Esophagus muscularis mucosa (tissue), 4 donors: ENCODE measurements around the gene KLHL5. TPM values are rescaled to one million over a fixed set of nuclear protein-coding genes. Genes with fewer than 3 reads are reported as not detected.

Source experiments
- DNase-seq: peaks from one replicate; pipeline ENCODE4 v3.0.0-alpha.2; 2017; ENCODE audit errors: extremely low spot score
- H3K27ac ChIP-seq, 4 donors: fragments of 200-600 bp; sonication (generic); replicated peaks in 1 of 4; 1 replicate in 3 of 4; 2 replicates in 1 of 4; pipeline ENCODE4 v1.5.1; 2016 to 2019; ENCODE audit warnings: mild to moderate bottlenecking in 1 of 4
- H3K27me3 ChIP-seq, 4 donors: fragments of 200-600 bp; sonication (generic); one replicate each; pipeline versions ENCODE4 v1.5.1 to v1.6.0; 2016 to 2019
- H3K36me3 ChIP-seq, 4 donors: fragments of 200-600 bp; sonication (generic); one replicate each; pipeline ENCODE4 v1.5.1; 2016 to 2019
- H3K4me1 ChIP-seq, 4 donors: fragments of 200-600 bp; sonication (generic); one replicate each; pipeline ENCODE4 v1.5.1; 2016 to 2019
- H3K4me3 ChIP-seq, 4 donors: fragments of 200-600 bp; sonication (generic); 1 replicate in 2 of 4; 2 replicates in 2 of 4; pipeline ENCODE4 v1.5.1; 2016 to 2019; ENCODE audit warnings: mild to moderate bottlenecking in 4 of 4, moderate library complexity in 1 of 4
- H3K9me3 ChIP-seq, 4 donors: fragments of 200-600 bp; sonication (generic); 1 replicate in 3 of 4; 2 replicates in 1 of 4; pipeline ENCODE4 v1.5.1; 2016 to 2019
- EP300 ChIP-seq: sonication (generic); formaldehyde crosslinking; IDR thresholded peaks from one replicate; pipeline ENCODE4 v1.6.1; 2017; ENCODE audit warnings: antibody characterized with exemption
- POLR2A ChIP-seq: fragments of 450-650 bp; IDR thresholded peaks from one replicate; pipeline ENCODE4 v1.6.1; 2017; ENCODE audit warnings: antibody characterized with exemption, moderate library complexity, mild to moderate bottlenecking, low read depth
- POLR2AphosphoS5 ChIP-seq, 2 donors: sonication (generic); formaldehyde crosslinking; IDR thresholded peaks; one replicate each; pipeline ENCODE4 v1.6.1; 2017; ENCODE audit warnings: antibody characterized with exemption in 2 of 2
- WGBS: methylation state at CpG from one replicate; pipeline ENCODE4 v1.1.5; 2018; 5-methylcytosine and 5-hydroxymethylcytosine counted together
- intact Hi-C: fragments of 100-400 bp; cut with DNase I; formaldehyde crosslinking; loops from one replicate; pipeline ENCODE4 v1.15.1; 2023
- total RNA-seq, 4 donors: library from RNA; depleted of rRNA; stranded (reverse); fragments of >200 nt; gene quantifications; one replicate each; pipeline versions ENCODE4 v1.1.0 to v1.2.1, GENCODE V29; 2016
- TF ChIP-seq, protein P1 (sequence below), 3 experiments: fragments of 200-600 bp in 2 of 3; fragments of 450-650 bp in 1 of 3; sonication (generic) in 2 of 3; IDR thresholded peaks; one replicate each; pipeline ENCODE4 v1.5.1; 2017 to 2019; ENCODE audit warnings: antibody characterized with exemption in 3 of 3, mild to moderate bottlenecking in 2 of 3, moderate library complexity in 1 of 3

Gene KLHL5
- total RNA-seq, 4 donors from 2014 or later = 92.7 to 187 (median 111) TPM

DNA sequence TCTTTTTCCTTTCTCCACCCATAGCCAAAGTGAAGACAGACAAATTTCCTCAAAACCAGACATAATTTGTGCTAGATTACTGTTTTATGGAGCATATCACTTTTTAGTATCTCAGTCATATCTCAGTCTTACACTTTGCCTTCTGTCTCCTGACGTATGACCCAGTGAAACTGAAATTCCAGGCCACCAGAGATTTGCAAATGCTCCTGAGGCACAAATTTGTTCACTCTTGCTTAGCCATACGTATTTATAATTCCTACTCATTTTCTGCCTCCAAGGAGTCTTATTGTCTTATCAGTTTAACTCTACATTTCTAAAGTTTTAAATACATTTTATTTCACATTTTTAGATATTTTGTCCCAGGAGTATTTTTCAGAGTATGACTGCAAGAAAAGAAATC, 39.8 kb upstream of the KLHL5 start:
- no peak for DNase-seq

DNA sequence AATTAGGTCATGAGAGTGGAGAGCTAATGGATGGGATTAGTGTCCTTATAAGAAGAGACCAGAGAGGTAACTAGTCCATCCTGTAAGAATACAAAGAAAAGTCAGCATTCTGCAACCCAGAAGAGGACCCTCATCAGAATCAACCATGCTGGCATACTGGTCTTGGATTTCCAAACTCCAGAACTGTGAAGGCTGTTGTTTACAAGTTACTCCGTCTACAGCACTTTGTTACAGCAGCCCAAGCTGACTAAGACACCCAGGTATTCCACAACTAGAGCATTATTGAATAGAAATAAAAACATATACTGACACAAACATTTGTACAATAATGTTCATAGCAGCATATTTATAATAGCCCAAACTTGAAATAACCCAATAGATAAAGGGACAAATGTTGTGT, 39.0 kb upstream of the KLHL5 start:
- WGBS = 83% methylated on average over 1 of the region's 1 CpG
- intact Hi-C loops = no loop called here
- TF ChIP-seq, protein P1, sequence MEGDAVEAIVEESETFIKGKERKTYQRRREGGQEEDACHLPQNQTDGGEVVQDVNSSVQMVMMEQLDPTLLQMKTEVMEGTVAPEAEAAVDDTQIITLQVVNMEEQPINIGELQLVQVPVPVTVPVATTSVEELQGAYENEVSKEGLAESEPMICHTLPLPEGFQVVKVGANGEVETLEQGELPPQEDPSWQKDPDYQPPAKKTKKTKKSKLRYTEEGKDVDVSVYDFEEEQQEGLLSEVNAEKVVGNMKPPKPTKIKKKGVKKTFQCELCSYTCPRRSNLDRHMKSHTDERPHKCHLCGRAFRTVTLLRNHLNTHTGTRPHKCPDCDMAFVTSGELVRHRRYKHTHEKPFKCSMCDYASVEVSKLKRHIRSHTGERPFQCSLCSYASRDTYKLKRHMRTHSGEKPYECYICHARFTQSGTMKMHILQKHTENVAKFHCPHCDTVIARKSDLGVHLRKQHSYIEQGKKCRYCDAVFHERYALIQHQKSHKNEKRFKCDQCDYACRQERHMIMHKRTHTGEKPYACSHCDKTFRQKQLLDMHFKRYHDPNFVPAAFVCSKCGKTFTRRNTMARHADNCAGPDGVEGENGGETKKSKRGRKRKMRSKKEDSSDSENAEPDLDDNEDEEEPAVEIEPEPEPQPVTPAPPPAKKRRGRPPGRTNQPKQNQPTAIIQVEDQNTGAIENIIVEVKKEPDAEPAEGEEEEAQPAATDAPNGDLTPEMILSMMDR (IDR thresholded peaks at IDR 0.05) = no peak
- TF ChIP-seq POLR2A = no peak
- TF ChIP-seq EP300 = no peak
- TF ChIP-seq POLR2AphosphoS5 (IDR thresholded peaks at IDR 0.05) = no peak
- Histone ChIP-seq H3K27ac (no peak overlapping the region), H3K4me3 (no peak overlapping the region), H3K27me3 (no peaks in the 10 kb centered on the region), H3K36me3 (no peaks in the 10 kb centered on the region), H3K9me3 (no peaks in the 10 kb centered on the region), H3K4me1 (no peaks in the 10 kb centered on the region)
- no peak for DNase-seq

More for the DNA sequence above, 39.8 kb upstream of the KLHL5 start:
- WGBS = 94% methylated on average over 2 of the region's 2 CpGs
- Histone ChIP-seq H3K9me3 (no peaks in the 10 kb centered on the region), H3K36me3 (no peaks in the 10 kb centered on the region), H3K4me3 (no peak overlapping the region), H3K4me1 (no peaks in the 10 kb centered on the region), H3K27ac (no peak overlapping the region), H3K27me3 (no peaks in the 10 kb centered on the region)
- intact Hi-C loops = no loop called here
- no peak for TF ChIP-seq POLR2AphosphoS5 (IDR thresholded peaks at IDR 0.05)
- TF ChIP-seq POLR2A = no peak
- no peak for TF ChIP-seq EP300
- TF ChIP-seq, protein P1 (IDR thresholded peaks at IDR 0.05) = no peak

DNA sequence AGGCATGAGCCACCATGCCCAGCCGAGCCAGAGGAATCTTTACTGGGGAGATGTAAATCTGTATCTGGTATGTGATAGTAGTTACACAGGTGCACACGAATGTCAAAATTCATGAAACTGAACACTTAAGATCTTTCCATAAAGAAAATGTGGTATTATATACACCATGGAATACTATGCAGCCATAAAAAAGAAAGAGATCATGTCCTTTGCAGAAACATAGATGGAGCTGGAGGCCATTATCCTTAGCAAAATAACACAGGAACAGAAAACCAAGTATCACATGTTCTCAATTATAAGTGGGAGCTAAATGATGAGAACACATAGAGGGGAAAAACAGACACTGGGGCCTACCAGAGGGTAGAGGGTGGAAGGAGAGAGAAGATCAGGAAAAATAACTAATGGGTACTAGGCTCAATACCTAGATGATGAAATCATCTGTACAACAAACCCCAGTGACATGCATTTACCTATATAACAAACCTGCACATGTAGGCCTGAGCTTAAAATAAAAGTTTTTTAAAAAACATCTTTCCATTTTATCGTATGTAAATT, 37.6 kb upstream of the KLHL5 start:
- 93% methylated on average over 3 of the region's 3 CpGs for WGBS

DNA sequence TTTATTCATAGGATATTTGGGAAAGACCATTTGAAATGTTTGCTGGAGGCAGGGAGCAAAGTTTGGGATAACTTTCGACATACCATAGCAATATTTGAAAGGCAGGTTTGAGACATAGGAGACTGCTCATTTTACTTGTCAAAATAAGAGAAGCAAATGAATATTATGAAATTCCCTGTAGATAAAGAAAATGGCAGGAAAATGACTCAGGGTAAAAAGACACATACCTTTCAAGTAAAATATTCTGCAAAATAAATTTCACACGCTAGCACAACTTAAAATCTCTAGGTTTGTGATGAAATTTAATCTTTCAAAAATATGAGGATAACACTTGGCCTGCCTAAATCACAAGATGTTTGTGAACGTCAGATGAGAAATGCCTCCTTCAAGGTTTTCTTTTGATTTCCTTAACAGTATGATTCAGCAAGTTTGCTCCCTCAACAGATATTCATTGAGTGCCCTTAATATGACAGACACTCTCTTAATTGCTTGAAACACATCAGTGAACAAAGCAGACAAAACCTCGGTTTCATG, 36.4 kb upstream of the KLHL5 start:
- 85% methylated on average over 4 of the region's 4 CpGs for WGBS
- Histone ChIP-seq H3K9me3 (no peaks in the 10 kb centered on the region), H3K4me3 (no peak overlapping the region), H3K36me3 (no peaks in the 10 kb centered on the region), H3K4me1 (no peaks in the 10 kb centered on the region), H3K27me3 (no peaks in the 10 kb centered on the region), H3K27ac (no peak overlapping the region)
- DNase-seq = no peak
- no peak for TF ChIP-seq POLR2A
- TF ChIP-seq, protein P1 (IDR thresholded peaks at IDR 0.05) = no peak
- TF ChIP-seq POLR2AphosphoS5 (IDR thresholded peaks at IDR 0.05) = no peak
- no peak for TF ChIP-seq EP300
- intact Hi-C loops = no loop called here

More for the DNA sequence above, 37.6 kb upstream of the KLHL5 start:
- intact Hi-C loops = no loop called here
- H3K9me3 ChIP-seq = no peaks in the 10 kb centered on the region
- H3K4me3 ChIP-seq = no peak overlapping the region
- DNase-seq = no peak
- no peaks in the 10 kb centered on the region for H3K36me3 ChIP-seq
- H3K4me1 ChIP-seq = no peaks in the 10 kb centered on the region
- H3K27ac ChIP-seq = no peak overlapping the region
- H3K27me3 ChIP-seq = no peaks in the 10 kb centered on the region
- TF ChIP-seq, protein P1 (IDR thresholded peaks at IDR 0.05) = no peak
- TF ChIP-seq POLR2AphosphoS5 (IDR thresholded peaks at IDR 0.05) = no peak
- TF ChIP-seq POLR2A = no peak
- no peak for TF ChIP-seq EP300

DNA sequence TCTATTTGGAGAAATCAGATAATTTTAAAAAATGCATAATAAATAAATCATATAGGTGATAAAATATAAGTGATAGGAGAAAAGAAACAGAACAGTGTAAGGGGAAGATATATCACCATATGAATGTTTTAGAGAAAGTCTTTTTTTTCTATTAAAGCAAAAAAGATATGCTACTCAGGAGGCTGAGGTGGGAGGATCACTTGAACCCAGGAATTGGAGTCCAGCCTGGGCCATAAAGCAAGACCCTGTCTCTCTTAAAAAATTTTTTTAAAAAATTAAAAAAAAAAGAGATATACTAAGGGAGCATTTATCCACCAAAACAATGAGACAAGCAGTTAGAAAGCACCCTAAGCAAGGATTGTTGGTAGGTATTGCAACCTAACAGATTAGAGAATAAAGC, 35.9 kb upstream of the KLHL5 start:
- H3K36me3 ChIP-seq = no peaks in the 10 kb centered on the region
- H3K27ac ChIP-seq = no peak overlapping the region
- H3K27me3 ChIP-seq = no peaks in the 10 kb centered on the region
- intact Hi-C loops = no loop called here
- no peaks in the 10 kb centered on the region for H3K4me1 ChIP-seq
- TF ChIP-seq POLR2A (no peak), POLR2AphosphoS5 (IDR thresholded peaks at IDR 0.05) (no peak), EP300 (no peak)
- TF ChIP-seq, protein P1 (IDR thresholded peaks at IDR 0.05) = no peak
- H3K4me3 ChIP-seq = no peak overlapping the region
- no peak for DNase-seq
- H3K9me3 ChIP-seq = no peaks in the 10 kb centered on the region
